ENCODE results near the gene STAT3.

Gene STAT3

GRCh38 chr17:42282478-42283080, 105.7 kb downstream of the STAT3 start:
- DNase-seq (ENCODE audit: insufficient read length, low spot score) (no peak), FAIRE-seq (no peak)

- FAIRE-seq, result no peak
- no peak for DNase-seq (ENCODE audit: insufficient read length, low spot score)
Measured at GRCh38 chr17:42281571-42282096, 106.6 kb downstream of the STAT3 start.

- no peak for DNase-seq (ENCODE audit: insufficient read length, low spot score)
- FAIRE-seq, result no peak
Measured at GRCh38 chr17:42279776-42280630, 108.2 kb downstream of the STAT3 start.

GRCh38 chr17:42277342-42277712, 110.9 kb downstream of the STAT3 start:
- FAIRE-seq (no peak), DNase-seq (ENCODE audit: insufficient read length, low spot score) (no peak)

- DNase-seq (ENCODE audit: insufficient read length, low spot score) (no peak), FAIRE-seq (peak; percentile 20)
Measured at GRCh38 chr17:42276609-42277341, 111.5 kb downstream of the STAT3 start.

GRCh38 chr17:42276359-42276608, 112.0 kb downstream of the STAT3 start, which contains the start of gene STAT5B:
Gene STAT5B, minus strand, starts transcription at chr17:42276391. Its CDS starts 44,264 bp downstream, at chr17:42232127.
- FAIRE-seq, result no peak
- DNase-seq (ENCODE audit: insufficient read length, low spot score), result no peak

- no peak for DNase-seq (ENCODE audit: insufficient read length, low spot score)
- peak; percentile 38 for FAIRE-seq
Measured at GRCh38 chr17:42275527-42276358, 112.5 kb downstream of the STAT3 start.

GRCh38 chr17:42274812-42275526, 113.3 kb downstream of the STAT3 start:
- DNase-seq (ENCODE audit: insufficient read length, low spot score) (no peak), FAIRE-seq (no peak)

GRCh38 chr17:42274253-42274542, 114.0 kb downstream of the STAT3 start:
- DNase-seq (ENCODE audit: insufficient read length, low spot score), result no peak
- FAIRE-seq, result no peak

- DNase-seq (ENCODE audit: insufficient read length, low spot score) (no peak), FAIRE-seq (no peak)
Measured at GRCh38 chr17:42273474-42274252, 114.6 kb downstream of the STAT3 start.

- no peak for FAIRE-seq
- no peak for DNase-seq (ENCODE audit: insufficient read length, low spot score)
Measured at GRCh38 chr17:42272162-42272907, 115.9 kb downstream of the STAT3 start.

- no peak for FAIRE-seq
- no peak for DNase-seq (ENCODE audit: insufficient read length, low spot score)
Measured at GRCh38 chr17:42271779-42272035, 116.5 kb downstream of the STAT3 start.

- DNase-seq (ENCODE audit: insufficient read length, low spot score) (no peak), FAIRE-seq (no peak)
Measured at GRCh38 chr17:42271006-42271778, 117.0 kb downstream of the STAT3 start.

GRCh38 chr17:42270596-42270995, 117.6 kb downstream of the STAT3 start:
- FAIRE-seq, result no peak
- no peak for DNase-seq (ENCODE audit: insufficient read length, low spot score)

- no peak for DNase-seq (ENCODE audit: insufficient read length, low spot score)
- FAIRE-seq, result no peak
Measured at GRCh38 chr17:42270170-42270535, 118.1 kb downstream of the STAT3 start.

- DNase-seq (ENCODE audit: insufficient read length, low spot score), result no peak
- no peak for FAIRE-seq
Measured at GRCh38 chr17:42268236-42268635, 120.0 kb downstream of the STAT3 start.

- DNase-seq (ENCODE audit: insufficient read length, low spot score) (peak; percentile 62), FAIRE-seq (peak; percentile 85)
Measured at GRCh38 chr17:42266918-42267766, 121.1 kb downstream of the STAT3 start.

Measured in HTR-8/SVneo (cell line).